GM18507 (cell line): ENCODE data around the gene COL5A1.

Source experiments
- DNase-seq: peaks from one replicate; pipeline ENCODE4 v3.0.0; 2011; ENCODE audit warnings: low read depth; ENCODE audit not compliant: insufficient read length; ENCODE audit errors: extremely low spot score
- FAIRE-seq: peaks from 2 replicates; lab custom pipeline; 2011; peaks lifted over from hg19 to GRCh38; lab: Jason Lieb, UNC

Gene COL5A1

GRCh38 chr9:134685784-134686183 is 44.2 kb downstream of the COL5A1 start:
- DNase-seq (no peak), FAIRE-seq (peak; percentile 48)

GRCh38 chr9:134686896-134687295 is 45.3 kb downstream of the COL5A1 start:
- DNase-seq (no peak), FAIRE-seq (no peak)

- no peak for FAIRE-seq
- no peak for DNase-seq
Measured at GRCh38 chr9:134687556-134687955, 46.0 kb downstream of the COL5A1 start.

GRCh38 chr9:134688231-134688630 is 46.6 kb downstream of the COL5A1 start:
- FAIRE-seq (no peak), DNase-seq (no peak)

GRCh38 chr9:134688661-134689320 is 47.2 kb downstream of the COL5A1 start:
- FAIRE-seq (no peak), DNase-seq (no peak)

- FAIRE-seq = no peak
- DNase-seq = peak; percentile 45
Measured at GRCh38 chr9:134689321-134690181, 47.9 kb downstream of the COL5A1 start.

GRCh38 chr9:134690301-134690751 is 48.7 kb downstream of the COL5A1 start:
- DNase-seq (no peak), FAIRE-seq (no peak)

GRCh38 chr9:134690946-134691694 is 49.5 kb downstream of the COL5A1 start:
- FAIRE-seq (no peak), DNase-seq (no peak)

- no peak for FAIRE-seq
Measured at GRCh38 chr9:134691695-134692572, 50.3 kb downstream of the COL5A1 start.

GRCh38 chr9:134692573-134692860 is 50.9 kb downstream of the COL5A1 start:
- DNase-seq (no peak), FAIRE-seq (no peak)

More at GRCh38 chr9:134691695-134692572, 50.3 kb downstream of the COL5A1 start:
- no peak for DNase-seq

GRCh38 chr9:134693011-134693410 is 51.4 kb downstream of the COL5A1 start:
- FAIRE-seq (no peak), DNase-seq (no peak)

GRCh38 chr9:134693641-134694367 is 52.2 kb downstream of the COL5A1 start:
- DNase-seq (no peak), FAIRE-seq (no peak)

- no peak for FAIRE-seq
Measured at GRCh38 chr9:134694368-134694665, 52.7 kb downstream of the COL5A1 start.

GRCh38 chr9:134694714-134695113 is 53.1 kb downstream of the COL5A1 start:
- FAIRE-seq (no peak), DNase-seq (no peak)

More at GRCh38 chr9:134694368-134694665, 52.7 kb downstream of the COL5A1 start:
- no peak for DNase-seq

GRCh38 chr9:134695144-134695543 is 53.5 kb downstream of the COL5A1 start:
- FAIRE-seq (no peak), DNase-seq (no peak)

GRCh38 chr9:134696433-134696832 is 54.8 kb downstream of the COL5A1 start:
- FAIRE-seq = no peak
- no peak for DNase-seq

- FAIRE-seq (no peak), DNase-seq (no peak)
Measured at GRCh38 chr9:134698111-134698510, 56.5 kb downstream of the COL5A1 start.

GRCh38 chr9:134698587-134699342 is 57.2 kb downstream of the COL5A1 start:
- DNase-seq = peak; percentile 54

More at GRCh38 chr9:134698587-134699342, 57.2 kb downstream of the COL5A1 start:
- peak; percentile 29 for FAIRE-seq
